HG02642 (cell line): ENCODE data around the gene PODNL1.
A peak's percentile ranks its signal among the peaks of the same experiment; 100 is the strongest.

Source experiments
- ATAC-seq: cut with Tn5 transposase; IDR thresholded peaks from one replicate; pipeline ENCODE4 v1.9.1; 2021; ENCODE audit warnings: mild to moderate bottlenecking; ENCODE audit not compliant: unreplicated experiment, poor library complexity

PODNL1 gene

DNA sequence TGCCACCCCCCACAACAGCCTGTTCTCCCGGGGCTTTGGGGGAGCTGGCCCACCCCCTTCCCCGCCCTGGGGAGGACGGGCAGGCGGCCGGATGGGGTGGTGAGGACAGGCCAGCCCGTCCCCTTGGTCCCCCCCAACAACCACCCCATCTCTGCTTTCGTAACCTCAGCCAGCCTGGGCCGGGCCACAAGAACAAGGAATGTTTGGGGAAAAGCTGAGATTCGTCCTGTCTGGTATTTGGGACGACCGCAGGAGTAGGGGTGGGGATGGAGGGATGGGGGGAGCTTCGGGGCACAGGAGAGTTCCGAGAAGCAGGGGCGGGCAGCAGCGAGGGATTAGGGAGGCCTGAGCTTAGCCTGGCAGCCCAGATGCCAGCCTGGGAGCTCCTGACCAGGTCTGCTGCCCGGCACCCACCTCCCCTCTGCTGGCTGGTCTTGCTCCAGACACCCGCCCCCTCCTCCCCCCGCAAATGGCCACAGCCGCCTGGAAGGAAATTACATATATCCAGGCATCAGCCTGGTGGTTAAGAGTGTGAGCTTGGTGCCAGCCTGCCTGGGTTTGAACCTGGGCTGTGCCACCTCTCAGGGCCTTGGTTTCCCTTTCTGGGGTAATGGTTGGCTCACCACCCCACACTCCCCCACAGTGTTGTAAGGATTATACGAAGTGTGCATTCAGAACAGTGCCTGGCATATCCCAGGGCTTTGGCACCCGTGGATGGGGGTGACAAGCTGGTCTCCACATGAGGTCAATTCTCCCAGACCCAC lies at the start of gene PODNL1:
TSS of gene PODNL1 (minus strand) at position 117 of the 764 bp plus-strand sequence. CDS start 236 bp downstream, outside the sequence.
- ATAC-seq: no peak

DNA sequence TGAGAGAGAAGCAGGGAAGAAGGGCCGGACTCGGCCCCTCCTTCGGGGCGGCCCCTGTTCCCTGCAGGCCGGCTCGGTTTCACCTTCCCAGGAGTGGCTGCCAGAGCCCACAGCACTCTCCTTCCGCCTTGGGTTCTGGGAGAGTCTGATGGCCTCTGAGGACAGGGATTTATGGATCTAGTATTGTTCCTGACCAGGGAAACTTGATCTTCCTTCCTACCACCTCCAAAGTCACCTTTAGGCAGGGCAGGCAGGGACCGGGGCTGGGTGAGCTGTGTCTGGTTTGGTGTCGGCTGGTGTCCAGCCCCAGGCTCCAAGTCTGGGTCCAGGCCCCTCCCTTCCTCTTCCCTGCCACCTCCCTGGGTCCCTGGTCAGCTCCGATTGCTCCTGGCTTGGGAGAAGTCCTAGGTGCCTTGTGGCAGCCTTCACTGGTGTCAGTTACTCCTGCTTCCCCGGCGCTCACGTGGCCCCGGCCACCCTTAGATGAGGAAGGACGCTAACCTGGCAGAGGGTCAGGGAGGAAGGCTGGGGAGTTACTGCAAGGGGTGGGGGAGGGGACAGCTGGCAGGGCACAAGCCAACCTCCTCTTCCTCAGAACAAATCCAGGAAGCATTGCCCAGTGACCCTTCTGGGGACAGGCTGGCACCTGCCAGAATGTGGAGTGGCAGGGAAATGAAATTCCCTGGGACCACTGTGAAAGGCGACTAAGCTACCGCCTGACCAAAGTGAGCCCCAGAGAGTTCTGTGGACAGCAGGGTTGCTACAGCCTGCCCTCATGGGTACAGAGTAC lies 49.1 kb upstream of the PODNL1 start:
- no peak for ATAC-seq

- peak; percentile 77 for ATAC-seq
These were observed 48.2 kb upstream of the PODNL1 start for GRCh38 chr19:13986348-13986904.

- peak; percentile 26 for ATAC-seq
These were observed 47.6 kb upstream of the PODNL1 start for GRCh38 chr19:13985771-13986347.

- no peak for ATAC-seq
These were observed 46.9 kb upstream of the PODNL1 start for GRCh38 chr19:13984875-13985741.

DNA sequence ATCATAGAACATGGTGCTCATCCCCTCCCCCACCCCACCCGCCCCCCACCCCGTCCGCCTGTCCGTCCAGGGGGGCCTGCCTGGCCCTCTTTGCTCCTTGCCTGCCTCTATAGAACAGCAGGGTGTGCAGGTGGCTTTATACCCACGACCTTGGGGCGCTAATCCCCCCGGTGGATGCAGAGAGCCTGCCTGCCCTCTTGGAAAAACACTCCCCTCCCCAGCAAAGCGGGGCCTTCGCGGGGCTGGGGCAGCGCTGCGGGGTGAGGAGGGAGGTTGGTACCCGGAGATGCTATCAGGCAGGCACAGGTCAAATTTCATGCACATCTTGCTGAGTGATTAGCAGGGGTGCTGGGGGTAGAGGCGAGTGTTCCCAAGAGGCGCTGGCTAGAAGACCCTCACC lies 46.0 kb upstream of the PODNL1 start:
- ATAC-seq: no peak

- no peak for ATAC-seq
These were observed 45.1 kb upstream of the PODNL1 start for GRCh38 chr19:13983213-13983889.

DNA sequence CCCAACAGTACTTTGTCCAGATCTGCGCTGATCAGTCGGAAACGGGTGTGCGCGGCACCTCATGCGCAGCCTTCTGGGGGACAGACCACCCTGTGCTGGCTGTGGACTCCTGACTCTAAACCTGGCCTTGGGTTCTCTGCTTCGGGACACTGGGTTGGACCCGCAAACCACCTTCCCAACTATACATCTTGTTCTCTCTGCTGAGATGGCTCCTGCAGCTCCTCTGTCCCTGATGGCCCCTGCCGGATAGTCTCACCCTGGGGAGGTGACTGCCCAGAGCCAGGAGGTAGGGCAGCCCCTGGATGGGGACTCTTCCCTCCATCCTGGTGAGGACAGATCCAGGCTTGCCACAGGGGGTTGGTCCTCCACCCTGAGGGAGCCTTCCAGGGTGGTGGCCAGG lies 44.6 kb upstream of the PODNL1 start:
- ATAC-seq: no peak

- ATAC-seq: no peak
These were observed 43.8 kb upstream of the PODNL1 start for GRCh38 chr19:13981988-13982501.

GRCh38 chr19:13981467-13981866 lies 43.2 kb upstream of the PODNL1 start:
- no peak for ATAC-seq

DNA sequence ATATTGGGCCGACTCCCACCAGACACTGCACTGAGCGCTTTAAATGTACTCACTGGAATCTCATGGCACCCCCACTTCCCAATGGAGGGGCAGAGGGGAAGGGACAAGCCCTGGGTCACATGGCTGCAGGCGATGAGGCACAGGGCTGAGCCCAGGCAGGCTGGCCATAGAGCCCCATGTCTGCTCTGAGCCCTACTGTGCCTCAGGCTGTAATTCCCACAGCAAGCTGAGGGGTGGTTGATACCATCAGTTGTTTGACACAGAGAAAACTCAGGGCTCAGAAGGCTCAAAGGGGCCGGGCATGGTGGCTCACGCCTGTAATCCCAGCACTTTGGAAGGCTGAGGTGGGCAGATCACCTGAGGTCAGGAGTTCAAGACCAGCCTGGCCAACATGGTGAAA lies 42.8 kb upstream of the PODNL1 start:
- no peak for ATAC-seq

DNA sequence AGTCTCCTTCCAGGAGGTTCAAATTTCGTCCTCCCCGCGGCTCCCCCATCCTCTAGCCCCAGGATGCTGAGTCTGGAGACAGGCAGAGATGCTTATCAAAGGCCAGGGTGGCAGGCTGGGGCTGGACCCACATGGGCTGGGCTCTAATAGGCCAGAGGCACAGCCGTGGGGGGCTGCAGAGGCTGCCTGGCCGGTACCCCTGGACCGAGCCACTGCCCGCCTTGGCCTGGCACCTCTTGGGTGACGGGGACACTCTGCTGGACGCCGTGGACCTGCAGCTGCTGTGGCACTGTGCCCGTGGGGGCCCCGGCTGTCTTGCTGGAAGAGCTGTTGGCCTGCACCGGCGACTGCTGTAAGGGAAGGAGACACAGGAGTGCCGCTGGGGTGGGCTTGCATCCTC lies 42.1 kb upstream of the PODNL1 start:
- no peak for ATAC-seq

- no peak for ATAC-seq
These were observed 41.5 kb upstream of the PODNL1 start for GRCh38 chr19:13979686-13980085.

GRCh38 chr19:13979244-13979615 lies 41.0 kb upstream of the PODNL1 start:
- ATAC-seq: no peak

DNA sequence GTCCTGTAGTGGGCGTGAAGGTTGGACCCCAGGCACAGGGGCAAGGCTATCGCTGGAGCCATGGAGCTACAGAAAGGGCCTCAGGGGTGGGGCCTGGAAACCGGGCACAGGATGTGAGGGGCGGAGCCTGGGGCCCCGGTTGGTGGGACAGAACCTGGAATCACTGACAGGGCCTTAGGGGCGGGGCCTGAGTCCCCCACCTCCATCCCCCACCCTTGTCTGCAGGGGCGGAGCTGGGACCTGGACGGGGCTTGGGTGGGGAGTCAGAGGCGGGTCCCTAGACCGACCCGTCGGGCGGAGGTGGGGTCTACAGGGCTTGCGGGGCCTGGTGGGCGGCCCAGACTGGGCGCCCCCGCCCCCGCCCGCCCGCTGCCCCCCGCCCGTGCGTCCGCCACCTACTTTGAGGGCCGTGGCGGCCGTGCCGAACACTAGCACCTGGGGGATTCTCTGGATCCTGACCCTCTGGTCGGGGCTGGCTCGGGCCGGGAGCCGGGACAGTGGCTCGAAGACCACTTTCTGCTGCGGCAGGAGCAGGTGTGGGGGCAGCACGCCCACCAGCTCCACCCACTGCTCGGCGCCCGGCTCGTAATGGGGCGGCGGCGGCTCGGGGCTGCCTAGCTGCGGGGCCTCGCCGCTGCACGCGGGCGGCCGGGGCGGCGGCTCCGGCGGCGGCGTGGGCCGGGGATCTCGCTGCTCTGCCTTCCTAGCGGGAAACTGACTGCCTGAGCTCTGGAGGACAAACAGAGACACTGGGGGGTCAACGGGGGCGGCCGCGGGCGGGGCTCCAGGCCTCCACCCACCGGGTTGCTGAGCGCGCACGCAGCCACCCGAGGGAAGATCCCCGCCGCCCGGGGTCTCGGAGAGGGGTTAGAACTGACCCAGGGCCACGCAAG lies 40.4 kb upstream of the PODNL1 start:
- ATAC-seq: no peak

DNA sequence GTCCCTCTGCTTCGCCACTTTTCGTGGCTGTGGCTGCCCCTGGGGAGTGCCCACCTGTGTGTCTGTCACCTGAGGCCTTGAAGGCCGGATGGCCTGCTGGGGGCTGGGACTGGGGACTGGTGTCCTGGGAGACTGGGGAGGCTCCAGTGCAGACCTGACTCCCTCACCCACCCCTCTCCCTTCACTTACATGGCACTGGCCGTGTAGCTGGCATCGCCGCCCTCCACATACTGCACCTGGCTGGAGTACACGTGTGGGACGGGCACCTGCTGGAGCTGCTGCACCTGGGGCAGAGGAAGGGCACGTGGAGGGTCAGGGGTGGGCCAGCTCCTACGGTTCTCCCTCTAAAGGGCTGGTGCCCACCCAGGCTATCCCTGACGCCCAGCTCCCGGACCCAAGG lies 39.6 kb upstream of the PODNL1 start:
- no peak for ATAC-seq

DNA sequence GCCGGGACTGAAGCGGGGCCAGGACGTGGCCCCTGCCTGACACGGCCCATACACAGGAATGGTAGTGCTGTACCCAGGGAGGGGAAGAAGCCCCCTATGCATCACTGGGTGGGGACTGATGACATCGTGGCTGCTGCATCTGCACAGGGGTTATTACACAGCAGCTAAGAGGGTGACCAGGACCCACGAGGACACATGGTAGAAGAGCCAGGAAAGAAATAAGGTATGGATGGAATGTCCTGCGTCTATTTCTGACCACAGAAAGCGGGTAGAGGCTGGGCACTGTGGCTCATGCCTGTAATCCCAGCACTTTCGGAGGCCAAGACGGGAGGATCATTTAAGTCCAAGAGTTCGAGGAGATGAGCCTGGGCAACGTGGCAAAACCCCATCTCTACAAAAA lies 38.2 kb upstream of the PODNL1 start:
- ATAC-seq: no peak

DNA sequence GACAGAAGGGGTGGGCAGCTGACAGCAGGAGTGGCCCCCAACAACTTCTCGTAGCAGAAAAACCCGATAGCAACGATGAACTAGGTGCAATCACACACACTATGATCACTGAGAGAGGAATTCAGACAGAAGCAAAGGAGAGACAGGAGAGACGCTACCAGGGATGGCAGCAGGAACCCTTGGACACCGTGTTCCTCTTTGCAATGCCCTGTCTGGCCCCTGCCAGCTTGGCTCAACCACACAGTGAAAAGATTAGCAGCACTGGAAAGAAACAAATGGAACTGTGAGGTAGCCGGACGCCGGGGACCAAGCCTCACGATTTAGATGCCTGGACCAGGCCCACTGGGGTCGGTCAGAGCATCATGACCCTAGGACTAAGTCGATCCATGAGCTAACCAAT lies 37.7 kb upstream of the PODNL1 start:
- ATAC-seq: no peak
